ENCODE results near the gene FHDC1.
"Not testable (repeated sequence)": the region's sequence is repeated elsewhere in the genome, so short reads cannot be mapped to it uniquely, and the experiment has no call there.

Gene FHDC1

GRCh38 chr4:152935631-152936445 is at the start of gene FHDC1:
FHDC1 (plus strand) TSS chr4:152936323; CDS start chr4:152943058, 6,735 bp downstream.
- DNase-seq = peak; percentile 4

- DNase-seq = no peak
Observed at GRCh38 chr4:152887981-152888380, 48.1 kb upstream of the FHDC1 start.

- DNase-seq = no peak
Observed at GRCh38 chr4:152892974-152893373, 43.1 kb upstream of the FHDC1 start.

- no peak for DNase-seq
Observed at GRCh38 chr4:152894673-152895072, 41.5 kb upstream of the FHDC1 start.

- DNase-seq = no peak
Observed at GRCh38 chr4:152896811-152897210, 39.3 kb upstream of the FHDC1 start.

GRCh38 chr4:152898133-152898532 is 38.0 kb upstream of the FHDC1 start:
- not testable (repeated sequence) for DNase-seq

- no peak for DNase-seq
Observed at GRCh38 chr4:152898606-152899005, 37.5 kb upstream of the FHDC1 start.

GRCh38 chr4:152900395-152900794 is 35.7 kb upstream of the FHDC1 start:
- no peak for DNase-seq

GRCh38 chr4:152901205-152901604 is 34.9 kb upstream of the FHDC1 start:
- no peak for DNase-seq

GRCh38 chr4:152903658-152904057 is 32.5 kb upstream of the FHDC1 start:
- no peak for DNase-seq

- no peak for DNase-seq
Observed at GRCh38 chr4:152909901-152910300, 26.2 kb upstream of the FHDC1 start.

- DNase-seq = no peak
Observed at GRCh38 chr4:152910521-152910920, 25.6 kb upstream of the FHDC1 start.

- no peak for DNase-seq
Observed at GRCh38 chr4:152917543-152918395, 18.4 kb upstream of the FHDC1 start.

GRCh38 chr4:152919826-152920225 is 16.3 kb upstream of the FHDC1 start:
- no peak for DNase-seq

GRCh38 chr4:152920768-152921167 is 15.4 kb upstream of the FHDC1 start:
- no peak for DNase-seq

GRCh38 chr4:152921284-152921683 is 14.8 kb upstream of the FHDC1 start:
- no peak for DNase-seq

- no peak for DNase-seq
Observed at GRCh38 chr4:152925851-152926250, 10.3 kb upstream of the FHDC1 start.

- no peak for DNase-seq
Observed at GRCh38 chr4:152926959-152927358, 9.2 kb upstream of the FHDC1 start.

- DNase-seq = no peak
Observed at GRCh38 chr4:152927737-152928136, 8.4 kb upstream of the FHDC1 start.

- DNase-seq = no peak
Observed at GRCh38 chr4:152928286-152928685, 7.8 kb upstream of the FHDC1 start.

GRCh38 chr4:152929888-152930287 is 6.2 kb upstream of the FHDC1 start:
- DNase-seq = no peak

GRCh38 chr4:152935143-152935542 is 980 bp upstream of the FHDC1 start:
- no peak for DNase-seq

GRCh38 chr4:152936446-152937335 is 568 bp downstream of the FHDC1 start:
- DNase-seq = no peak

All from CD4-positive, alpha-beta T cell treated with Interleukin-17A for 4 hours (primary cell).